Thyroid gland (tissue), 4 donors: Measurements from ENCODE around the gene USP15.

ENCODE experiments used
- CTCF ChIP-seq, 6 experiments: fragments of 200-600 bp in 3 of 6; fragments of 450-650 bp in 3 of 6; sonication (generic) in 3 of 6; IDR thresholded peaks; one replicate each; pipeline ENCODE4 v1.5.1; 2016 to 2019; ENCODE audit warnings: antibody characterized with exemption in 6 of 6, mild to moderate bottlenecking in 2 of 6, inconsistent platforms in 1 of 6, moderate library complexity in 1 of 6
- POLR2A ChIP-seq, 2 donors: fragments of 450-650 bp; IDR thresholded peaks; one replicate each; pipeline ENCODE4 v1.6.1; 2017; ENCODE audit warnings: antibody characterized with exemption in 2 of 2, mild to moderate bottlenecking in 2 of 2, moderate library complexity in 1 of 2

- TF ChIP-seq CTCF (IDR thresholded peaks at IDR 0.05) (no peak), POLR2A (IDR thresholded peaks at IDR 0.05) (no peak)
Measured at GRCh38 chr12:62446754-62447452, 186.7 kb downstream of the USP15 start.
